ENCODE data around the gene DLL3.

DLL3 gene

GRCh38 chr19:39506944-39507714, 8.4 kb downstream of the DLL3 start:
- DNase-seq (ENCODE audit: extremely low read depth, low read depth), result no peak
- no peak for TF ChIP-seq CTCF (IDR thresholded peaks at IDR 0.05; ENCODE audit: low read depth, low read length, missing control alignments)

GRCh38 chr19:39507715-39508364, 9.1 kb downstream of the DLL3 start:
- no peak for TF ChIP-seq CTCF (IDR thresholded peaks at IDR 0.05; ENCODE audit: low read depth, low read length, missing control alignments)
- DNase-seq (ENCODE audit: extremely low read depth, low read depth), result no peak
- peak overlapping the region; percentile 61 for H3K4me3 ChIP-seq (replicated peaks; ENCODE audit: low read depth, low read length)

More at GRCh38 chr19:39506944-39507714, 8.4 kb downstream of the DLL3 start:
- peak overlapping the region; percentile 61 for H3K4me3 ChIP-seq (replicated peaks; ENCODE audit: low read depth, low read length)

GRCh38 chr19:39508629-39509028, 9.9 kb downstream of the DLL3 start:
- no peak overlapping the region for H3K4me3 ChIP-seq (replicated peaks; ENCODE audit: low read depth, low read length)
- TF ChIP-seq CTCF (IDR thresholded peaks at IDR 0.05; ENCODE audit: low read depth, low read length, missing control alignments), result no peak
- DNase-seq (ENCODE audit: extremely low read depth, low read depth), result no peak

- no peak overlapping the region for H3K4me3 ChIP-seq (replicated peaks; ENCODE audit: low read depth, low read length)
- no peak for DNase-seq (ENCODE audit: extremely low read depth, low read depth)
- TF ChIP-seq CTCF (IDR thresholded peaks at IDR 0.05; ENCODE audit: low read depth, low read length, missing control alignments), result no peak
Measured at GRCh38 chr19:39509233-39509632, 10.5 kb downstream of the DLL3 start.

GRCh38 chr19:39512988-39513387, 14.2 kb downstream of the DLL3 start:
- DNase-seq (ENCODE audit: extremely low read depth, low read depth), result no peak
- no peak overlapping the region for H3K4me3 ChIP-seq (replicated peaks; ENCODE audit: low read depth, low read length)
- TF ChIP-seq CTCF (IDR thresholded peaks at IDR 0.05; ENCODE audit: low read depth, low read length, missing control alignments), result no peak

GRCh38 chr19:39514840-39515550, 16.2 kb downstream of the DLL3 start, which contains the start of gene SELENOV:
Gene SELENOV (plus strand): TSS chr19:39515139. CDS start chr19:39515213, 74 bp downstream.
- H3K4me3 ChIP-seq (replicated peaks; ENCODE audit: low read depth, low read length), result no peak within 1 kb of the TSS
- no peak for DNase-seq (ENCODE audit: extremely low read depth, low read depth)
- no peak for TF ChIP-seq CTCF (IDR thresholded peaks at IDR 0.05; ENCODE audit: low read depth, low read length, missing control alignments)

Measured in HFF-Myc (cell line).